Loucy (cell line): ENCODE results near the gene IP6K3.

Experiments
- H2AFZ ChIP-seq: fragments of 200-600 bp; sonication (generic); 2 replicates; pipeline ENCODE4 v1.6.0; 2016; ENCODE audit warnings: antibody characterized with exemption, mild to moderate bottlenecking, low read length, moderate library complexity
- H3F3A ChIP-seq: fragments of 200-600 bp; 2 replicates; pipeline ENCODE4 v1.6.0; 2016; ENCODE audit warnings: antibody characterized with exemption, low read depth, mild to moderate bottlenecking
- H3K27me3 ChIP-seq: fragments of 200-600 bp; sonication (generic); 2 replicates; pipeline ENCODE4 v1.6.1; 2014; ENCODE audit warnings: low read length, mild to moderate bottlenecking; ENCODE audit not compliant: insufficient read depth, poor library complexity, severe bottlenecking
- H3K36me3 ChIP-seq: fragments of 200-600 bp; sonication (generic); 2 replicates; pipeline ENCODE4 v1.6.1; 2016; ENCODE audit warnings: low read length; ENCODE audit not compliant: insufficient read depth
- H3K4me1 ChIP-seq: fragments of 200-600 bp; sonication (generic); 2 replicates; pipeline ENCODE4 v1.5.1; 2014; ENCODE audit warnings: low read length, mild to moderate bottlenecking; ENCODE audit not compliant: insufficient read depth, poor library complexity, severe bottlenecking
- H3K4me2 ChIP-seq: fragments of 200-600 bp; sonication (generic); 2 replicates; pipeline ENCODE4 v1.6.0; 2014; ENCODE audit warnings: antibody characterized with exemption, low read length, low read depth, mild to moderate bottlenecking; ENCODE audit not compliant: poor library complexity, severe bottlenecking
- H3K4me3 ChIP-seq: fragments of 200-600 bp; sonication (generic); 2 replicates; pipeline ENCODE4 v1.5.1; 2014; ENCODE audit warnings: low read length, mild to moderate bottlenecking, mixed read lengths; ENCODE audit not compliant: poor library complexity, severe bottlenecking
- H3K79me2 ChIP-seq: fragments of 200-600 bp; sonication (generic); 2 replicates; pipeline ENCODE4 v1.6.1; 2014; ENCODE audit warnings: low read length; ENCODE audit not compliant: insufficient read depth
- H3K9ac ChIP-seq: fragments of 200-600 bp; sonication (generic); 2 replicates; pipeline ENCODE4 v1.6.0; 2014; ENCODE audit warnings: mild to moderate bottlenecking, low read depth, low read length, moderate library complexity; ENCODE audit not compliant: poor library complexity, severe bottlenecking
- H3K9me2 ChIP-seq: fragments of 200-600 bp; sonication (generic); replicated peaks from 2 replicates; pipeline ENCODE4 v1.6.1; 2016; ENCODE audit warnings: low read depth, low read length, mixed read lengths
- H3K9me3 ChIP-seq: fragments of 200-600 bp; sonication (generic); 2 replicates; pipeline ENCODE4 v1.6.1; 2014; ENCODE audit warnings: mild to moderate bottlenecking, antibody characterized with exemption, low read length, low read depth; ENCODE audit not compliant: insufficient read depth
- H4K20me1 ChIP-seq: fragments of 200-600 bp; sonication (generic); 2 replicates; pipeline ENCODE4 v1.6.0; 2014; ENCODE audit warnings: antibody characterized with exemption, low read length, mild to moderate bottlenecking; ENCODE audit not compliant: insufficient read depth, poor library complexity, severe bottlenecking
- CTCF ChIP-seq: fragments of 200-600 bp; sonication (generic); conservative IDR thresholded peaks from 2 replicates; pipeline ENCODE4 v1.5.1; 2014; ENCODE audit warnings: mild to moderate bottlenecking, antibody characterized with exemption, low read length
- EZH2phosphoT487 ChIP-seq: fragments of 200-600 bp; IDR thresholded peaks from 2 replicates; pipeline ENCODE4 v1.6.1; 2018; ENCODE audit warnings: antibody characterized with exemption, mild to moderate bottlenecking, moderate library complexity, borderline replicate concordance

Gene IP6K3

GRCh38 chr6:33676416-33677142, 70.1 kb downstream of the IP6K3 start:
- H3K4me2 ChIP-seq: no peak overlapping the region
- no peaks in the 10 kb centered on the region for H3K27me3 ChIP-seq
- no peaks in the 10 kb centered on the region for H3K9me3 ChIP-seq
- TF ChIP-seq CTCF (no peak), EZH2phosphoT487 (no peak)
- H2AFZ ChIP-seq: no peak overlapping the region
- H3K9me2 ChIP-seq: no peaks in the 10 kb centered on the region
- peaks cover 14% of the 10 kb centered on the region; the same call in 1 of the 2 replicates for H3K36me3 ChIP-seq
- H3K79me2 ChIP-seq: no peaks in the 10 kb centered on the region
- H3K9ac ChIP-seq: no peak overlapping the region
- no peaks in the 10 kb centered on the region for H3K4me1 ChIP-seq
- H4K20me1 ChIP-seq: no peaks in the 10 kb centered on the region
- H3F3A ChIP-seq: no peaks in the 10 kb centered on the region
- H3K4me3 ChIP-seq: no peak overlapping the region

GRCh38 chr6:33675968-33676367, 70.7 kb downstream of the IP6K3 start:
- Histone ChIP-seq H4K20me1 (no peaks in the 10 kb centered on the region), H3K79me2 (no peaks in the 10 kb centered on the region), H3K4me1 (no peaks in the 10 kb centered on the region), H3K4me2 (no peak overlapping the region), H3K9me3 (no peaks in the 10 kb centered on the region), H3K9me2 (no peaks in the 10 kb centered on the region), H3F3A (no peaks in the 10 kb centered on the region), H3K36me3 (peaks cover 16% of the 10 kb centered on the region; the same call in 1 of the 2 replicates), H3K9ac (no peak overlapping the region), H2AFZ (no peak overlapping the region), H3K27me3 (no peaks in the 10 kb centered on the region), H3K4me3 (no peak overlapping the region)
- TF ChIP-seq EZH2phosphoT487 (no peak), CTCF (no peak)

GRCh38 chr6:33673851-33674250, 72.9 kb downstream of the IP6K3 start:
- TF ChIP-seq CTCF (no peak), EZH2phosphoT487 (no peak)
- Histone ChIP-seq H4K20me1 (no peaks in the 10 kb centered on the region), H3K36me3 (peaks cover 25% of the 10 kb centered on the region; the same call in 1 of the 2 replicates), H3K4me1 (no peaks in the 10 kb centered on the region), H3F3A (no peaks in the 10 kb centered on the region), H3K9ac (no peak overlapping the region), H3K9me2 (no peaks in the 10 kb centered on the region), H3K4me2 (no peak overlapping the region), H2AFZ (no peak overlapping the region), H3K4me3 (no peak overlapping the region), H3K27me3 (no peaks in the 10 kb centered on the region), H3K9me3 (no peaks in the 10 kb centered on the region), H3K79me2 (no peaks in the 10 kb centered on the region)
